HepG2 (cell line): ENCODE measurements around the gene LHFPL6. TPM values are rescaled to one million over a fixed set of nuclear protein-coding genes. Genes with fewer than 3 reads are reported as not detected.

ENCODE experiments used
- ATAC-seq: fragments of 200-7000 bp; cut with Tn5 transposase; 3 replicates; pipeline ENCODE4 v1.9.1; 2020; ENCODE audit warnings: mild to moderate bottlenecking, moderate library complexity
- BruUV-seq: library from RNA; stranded (reverse); fragments of 400-500 nt; replicated peaks from 2 replicates; lab custom pipeline; 2021; lab: Mats Ljungman, UMichigan
- CTCF ChIA-PET: fragments of 300-600 bp; formaldehyde crosslinking; extraction: SDS; loops from one replicate; lab custom pipeline; 2021; ENCODE audit warnings: low total read pairs, inconsistent platforms, low intra/inter-chr PET ratio; lab: Yijun Ruan, JAX
- POLR2A ChIA-PET: fragments of 350-600 bp; sonication (Branson Sonifier 250); formaldehyde crosslinking; loops from one replicate; lab custom pipeline; 2020; ENCODE audit warnings: antibody characterized with exemption, inconsistent platforms; lab: Yijun Ruan, JAX
- DNase-seq: peaks from one replicate; pipeline ENCODE4 v3.0.0-alpha.2; 2015; ENCODE audit warnings: low spot score
- FAIRE-seq: peaks from 3 replicates; lab custom pipeline; 2011; peaks lifted over from hg19 to GRCh38; lab: Jason Lieb, UNC
- H2AFZ ChIP-seq: one replicate; pipeline ENCODE4 v1.6.1; 2011; ENCODE audit warnings: low read length, inconsistent platforms
- H3K27ac ChIP-seq: fragments of 300-600 bp; 3 replicates; pipeline ENCODE4 v1.8.0; 2011; ENCODE audit warnings: mixed run types, mild to moderate bottlenecking, mixed read lengths, low read length, inconsistent platforms; ENCODE audit not compliant: insufficient read depth; ENCODE audit errors: extremely low read length
- H3K27me3 ChIP-seq, 2 experiments: fragments of 200-600 bp in 1 of 2; 2 replicates in 1 of 2; 3 replicates in 1 of 2; pipeline versions ENCODE4 v1.6.0 to v1.8.0; 2011; ENCODE audit warnings: low read length in 2 of 2, mild to moderate bottlenecking in 2 of 2, moderate library complexity in 2 of 2, inconsistent platforms in 1 of 2; ENCODE audit not compliant: insufficient read depth in 2 of 2, control insufficient read depth in 1 of 2
- H3K36me3 ChIP-seq, 2 experiments: fragments of 200-600 bp in 1 of 2; replicated peaks in 1 of 2; 2 replicates in 1 of 2; 3 replicates in 1 of 2; pipeline versions ENCODE4 v1.5.1 to v1.8.0; 2011; ENCODE audit warnings: low read length in 2 of 2, inconsistent platforms in 1 of 2; ENCODE audit not compliant: insufficient read depth in 2 of 2, control insufficient read depth in 1 of 2
- H3K4me1 ChIP-seq: 2 replicates; pipeline ENCODE4 v1.5.1; 2012; ENCODE audit warnings: low read length, inconsistent platforms; ENCODE audit not compliant: insufficient read depth
- H3K4me2 ChIP-seq: 2 replicates; pipeline ENCODE4 v1.6.0; 2011; ENCODE audit warnings: low read depth, low read length, inconsistent platforms
- H3K4me3 ChIP-seq, 3 experiments: fragments of 200-600 bp in 1 of 3; sonication (generic), shearing (Covaris generic) in 1 of 3; replicated peaks in 1 of 3; 2 replicates each; pipeline ENCODE4 v1.5.1; 2011 to 2016; ENCODE audit warnings: low read length in 3 of 3, inconsistent platforms in 2 of 3, low read depth in 2 of 3, mild to moderate bottlenecking in 2 of 3, control low read depth in 1 of 3, mixed read lengths in 1 of 3; ENCODE audit not compliant: insufficient read depth in 1 of 3
- H3K79me2 ChIP-seq: one replicate; pipeline ENCODE4 v1.6.1; 2011; ENCODE audit warnings: low read length, inconsistent platforms; ENCODE audit not compliant: insufficient read depth
- H3K9ac ChIP-seq: 2 replicates; pipeline ENCODE4 v1.6.0; 2011; ENCODE audit warnings: mild to moderate bottlenecking, low read depth, low read length, inconsistent platforms; ENCODE audit not compliant: insufficient read depth
- H3K9me3 ChIP-seq: 2 replicates; pipeline ENCODE4 v1.5.1; 2012; ENCODE audit warnings: mild to moderate bottlenecking, low read length
- H4K20me1 ChIP-seq: 2 replicates; pipeline ENCODE4 v1.6.0; 2011; ENCODE audit warnings: inconsistent platforms, mild to moderate bottlenecking, low read length, moderate library complexity; ENCODE audit not compliant: insufficient read depth
- CC2D1A ChIP-seq: sonication (generic); formaldehyde crosslinking; IDR thresholded peaks from 2 replicates; pipeline ENCODE4 v1.8.1; 2023; ENCODE audit warnings: mild to moderate bottlenecking, missing genetic modification reagents
- ISL2 ChIP-seq: sonication (generic); formaldehyde crosslinking; IDR thresholded peaks from 2 replicates; pipeline ENCODE4 v1.5.0; 2020; ENCODE audit warnings: missing genetic modification reagents
- LCORL ChIP-seq, 2 experiments: fragments of 450-650 bp in 1 of 2; sonication (generic) in 1 of 2; formaldehyde crosslinking in 1 of 2; IDR thresholded peaks; 2 replicates each; pipeline versions ENCODE4 v1.5.0 to v1.6.1; 2017 to 2020; ENCODE audit warnings: antibody characterized with exemption in 1 of 2, missing genetic modification reagents in 1 of 2
- MAFK ChIP-seq, 2 experiments: IDR thresholded peaks in 1 of 2; conservative IDR thresholded peaks in 1 of 2; 2 replicates each; pipeline ENCODE4 v1.6.1; 2011; ENCODE audit warnings: improper control_type of control experiment in 2 of 2, low read length in 2 of 2
- ZBTB8A ChIP-seq: sonication (generic); formaldehyde crosslinking; IDR thresholded peaks from 2 replicates; pipeline ENCODE4 v1.4.0; 2020; ENCODE audit warnings: mild to moderate bottlenecking, low read depth, missing genetic modification reagents, borderline replicate concordance
- ZNF569 ChIP-seq: sonication (generic); formaldehyde crosslinking; IDR thresholded peaks from 2 replicates; pipeline ENCODE4 v1.5.0; 2020; ENCODE audit warnings: mild to moderate bottlenecking, missing genetic modification reagents, moderate library complexity, borderline replicate concordance
- ZNF572 ChIP-seq: sonication (generic); formaldehyde crosslinking; IDR thresholded peaks from 2 replicates; pipeline ENCODE4 v1.5.1; 2020; ENCODE audit warnings: mild to moderate bottlenecking, missing genetic modification reagents
- ZNF646 ChIP-seq: sonication (generic); formaldehyde crosslinking; IDR thresholded peaks from 2 replicates; pipeline ENCODE4 v1.9.0; 2021; ENCODE audit warnings: mild to moderate bottlenecking, missing genetic modification reagents
- WGBS: methylation state at CpG from one replicate; pipeline ENCODE4 v1.1.6; 2017; ENCODE audit warnings: low lambda C conversion rate; 5-methylcytosine and 5-hydroxymethylcytosine counted together
- in situ Hi-C: cut with HindIII; loops from 2 replicates; pipeline ENCODE4 v1.10.0; 2017; ENCODE audit warnings: low pct_unique_long_range_greater_than_20kb; ENCODE audit not compliant: extremely low pct_ligation_motif_present
- intact Hi-C: fragments of 100-400 bp; cut with micrococcal nuclease; formaldehyde crosslinking; loops from one replicate; pipeline ENCODE4 v1.10.0; 2022; ENCODE audit not compliant: unreplicated experiment
- polyA plus RNA-seq, 8 experiments: library from polyadenylated mRNA; depleted of rRNA in 3 of 8; stranded (reverse) in 7 of 8; unstranded in 1 of 8; fragments of >200 nt; fragmentation: Illumina TruSeq in 4 of 8; extraction: Trizol in 4 of 8; gene quantifications; 2 replicates each; pipeline versions ENCODE4 v1.2.1 to v1.2.3, GENCODE V29; 2011 to 2016; ENCODE audit warnings: low read depth in 4 of 8, missing spikeins in 1 of 8, mixed read lengths in 1 of 8; ENCODE audit not compliant: insufficient read depth in 1 of 8
- total RNA-seq, 5 experiments: library from RNA; depleted of rRNA; stranded (reverse); fragments of >200 nt; fragmentation: Illumina TruSeq; extraction: Trizol; gene quantifications; 2 replicates each; pipeline ENCODE4 v1.2.3, GENCODE V29; 2016; ENCODE audit warnings: low read depth in 1 of 5

LHFPL6 gene
- total and polyA plus RNA-seq, 2 of the 13 experiments (the other 11 are each of a cell fraction or from before 2014, with no cell fraction given) = not detected

- H3K9me3 ChIP-seq = no peaks in the 10 kb centered on the region
- no peak overlapping the region for H3K27ac ChIP-seq
- no peak for TF ChIP-seq ZNF572
- TF ChIP-seq MAFK (conservative IDR thresholded peaks at IDR 0.05 in 1 of 2, IDR thresholded peaks at IDR 0.05 in 1 of 2; ENCODE audit: low read length in 2 of 2) = 0 out of 4 replicates have a peak, but pooled peaks of 1 of the 2 experiments have one; percentile 15
- TF ChIP-seq ZNF646 (CRISPR knock-in tag) = no peak
- TF ChIP-seq CC2D1A (CRISPR knock-in tag) = no peak
- TF ChIP-seq ZBTB8A = no peak
- TF ChIP-seq ZNF569 (CRISPR knock-in tag) = no peak
- no peak for TF ChIP-seq ISL2
- peak; percentile 84 for TF ChIP-seq LCORL (IDR thresholded peaks at IDR 0.05)
- TF ChIP-seq LCORL (CRISPR knock-in tag; IDR thresholded peaks at IDR 0.05) = no peak
- no peaks in the 10 kb centered on the region for H4K20me1 ChIP-seq
- in situ Hi-C loops = no loop called here
- no peak overlapping the region for H3K4me2 ChIP-seq
- H2AFZ ChIP-seq = no peak overlapping the region
- BruUV-seq = no TSS peak
- H3K27me3 ChIP-seq = no peaks in the 10 kb centered on the region
- intact Hi-C loops = no loop called here
- H3K9ac ChIP-seq = no peak overlapping the region
- FAIRE-seq (no peak), DNase-seq (no peak), ATAC-seq (no peak)
- POLR2A ChIA-PET = no interaction called here
- H3K36me3 ChIP-seq = no peaks in the 10 kb centered on the region
- H3K4me3 ChIP-seq = no peak overlapping the region
- CTCF ChIA-PET = no interaction called here
- no peaks in the 10 kb centered on the region for H3K4me1 ChIP-seq
- WGBS = 16% methylated on average over 5 of the region's 5 CpGs
- H3K79me2 ChIP-seq = no peaks in the 10 kb centered on the region
These were observed 25.0 kb downstream of the LHFPL6 start for GRCh38 chr13:39577838-39578491.
